Mammary epithelial cell (primary cell): ENCODE data around the gene C1orf185.

Source experiments
- CTCF ChIP-seq, 2 donors: IDR thresholded peaks in 1 of 2; conservative IDR thresholded peaks in 1 of 2; 2 replicates each; pipeline ENCODE4 v1.5.1; 2011 to 2012; ENCODE audit warnings: inconsistent platforms in 2 of 2, low read length in 2 of 2, mild to moderate bottlenecking in 2 of 2, control low read depth in 1 of 2, low read depth in 1 of 2; ENCODE audit not compliant: insufficient read depth in 1 of 2; ENCODE audit errors: extremely low read depth in 1 of 2
- EZH2 ChIP-seq: IDR thresholded peaks from 2 replicates; pipeline ENCODE4 v1.6.1; 2012; ENCODE audit warnings: low read length, inconsistent platforms, borderline replicate concordance

DNA sequence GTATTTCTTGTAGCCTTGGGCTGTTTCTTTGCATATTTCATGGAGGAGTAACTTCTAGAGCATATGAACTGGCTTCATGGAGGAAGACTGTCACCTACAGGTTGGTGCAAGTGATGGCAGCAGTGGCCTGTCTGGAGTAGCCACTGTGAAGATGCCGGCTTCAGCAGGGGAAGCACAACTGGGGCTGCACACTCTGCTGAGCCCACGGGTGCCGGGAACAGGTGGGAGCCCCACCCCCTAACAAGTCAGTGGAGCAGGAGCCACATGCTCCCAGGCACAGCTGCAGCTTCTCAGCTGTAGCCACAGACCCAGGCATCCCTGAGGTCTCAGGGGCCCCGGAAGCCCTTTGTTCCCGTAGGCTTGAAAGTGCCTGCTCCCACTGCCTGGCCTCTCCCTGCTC is 43.2 kb upstream of the C1orf185 start:
- TF ChIP-seq CTCF (conservative IDR thresholded peaks at IDR 0.05 in 1 of 2, IDR thresholded peaks at IDR 0.05 in 1 of 2; ENCODE audit: extremely low read depth in 1 of 2, insufficient read depth in 1 of 2, low read depth in 1 of 2, low read length in 2 of 2) (peak; percentile 50 to 61), EZH2 (no peak)
